ENCODE measurements around the gene CACNA1I. TPM values are rescaled to one million over a fixed set of nuclear protein-coding genes. Genes with fewer than 3 reads are reported as not detected.

CACNA1I gene
- total and polyA plus RNA-seq, 2 experiments from 2014 or later: 0.42 to 2.4 TPM

DNA sequence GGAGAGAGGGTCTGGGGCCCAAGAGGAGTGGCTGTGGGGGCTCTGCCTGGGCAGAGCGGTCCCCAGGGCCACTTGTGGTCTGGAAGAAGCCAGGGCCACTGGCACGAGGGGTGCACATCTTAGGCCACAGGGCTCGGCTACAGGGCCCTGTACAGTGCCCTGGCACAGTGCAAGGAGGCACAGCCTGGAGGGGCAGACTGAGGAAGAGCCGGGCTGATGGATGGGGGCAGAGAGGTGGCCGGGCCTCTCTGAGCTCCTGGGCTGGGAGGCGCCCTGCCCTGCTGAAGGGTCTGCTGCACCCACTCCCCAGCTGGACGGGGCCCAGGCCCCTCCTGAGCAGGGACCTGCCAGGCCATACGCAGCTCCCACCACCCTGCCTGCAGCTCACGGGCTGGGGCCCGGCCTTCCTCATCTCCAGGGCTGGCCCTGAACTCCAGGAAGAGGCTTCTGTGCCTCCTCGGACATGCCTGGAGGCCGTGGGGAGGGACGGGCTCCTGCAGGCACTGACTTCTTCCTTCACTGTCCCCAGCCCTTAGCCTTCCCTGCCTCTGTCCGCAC, 123.5 kb downstream of the CACNA1I start:
- no peak for DNase-seq (ENCODE audit: low spot score)
- H4K20me1 ChIP-seq (replicated peaks; ENCODE audit: insufficient read depth): no peaks in the 10 kb centered on the region

More for the DNA sequence above, 123.5 kb downstream of the CACNA1I start:
- Histone ChIP-seq H3K4me2 (no peak overlapping the region), H3K79me2 (replicated peaks; ENCODE audit: insufficient read depth) (no peaks in the 10 kb centered on the region), H2AFZ (peak overlapping the region; percentile 69; the same call in 1 of the 2 replicates), H3K27me3 (ENCODE audit: insufficient read depth) (no peaks in the 10 kb centered on the region), H3F3A (replicated peaks; ENCODE audit: low read depth) (no peaks in the 10 kb centered on the region), H3K27ac (ENCODE audit: low read depth) (no peak overlapping the region), H3K36me3 (ENCODE audit: insufficient read depth) (no peaks in the 10 kb centered on the region), H3K4me1 (ENCODE audit: insufficient read depth) (no peaks in the 10 kb centered on the region), H3K9me2 (ENCODE audit: insufficient read depth) (no peaks in the 10 kb centered on the region), H3K4me3 (no peak overlapping the region)
- Mint-ChIP-seq H3K27me3 (ENCODE audit: insufficient read depth, low read depth, poor library complexity) (peaks cover 9% of the 10 kb centered on the region), H3K36me3 (ENCODE audit: low read depth) (no peaks in the 10 kb centered on the region), H3K27ac (no peak overlapping the region), H3K9me3 (no peaks in the 10 kb centered on the region), H3K4me1 (peaks cover 10% of the 10 kb centered on the region; the same call in 1 of the 3 replicates), H3K4me3 (no peak overlapping the region)
- TF ChIP-seq JUNB (IDR thresholded peaks at IDR 0.05; ENCODE audit: unreplicated experiment) (no peak), NANOG (IDR thresholded peaks at IDR 0.05; ENCODE audit: borderline replicate concordance) (no peak), EZH2phosphoT487 (IDR thresholded peaks at IDR 0.05; ENCODE audit: unreplicated experiment) (no peak), STAT1 (IDR thresholded peaks at IDR 0.05; ENCODE audit: unreplicated experiment) (no peak), CREB1 (CRISPR knock-in tag; IDR thresholded peaks at IDR 0.05; ENCODE audit: low read depth) (no peak), ZNF331 (CRISPR knock-in tag; IDR thresholded peaks at IDR 0.05; ENCODE audit: low read depth) (no peak), POLR2AphosphoS5 (IDR thresholded peaks at IDR 0.05; ENCODE audit: low read depth) (no peak), EZH2 (IDR thresholded peaks at IDR 0.05; ENCODE audit: low read depth, unreplicated experiment) (no peak), ZNF114 (CRISPR knock-in tag; IDR thresholded peaks at IDR 0.05) (no peak)
- TF ChIP-seq, protein P1, sequence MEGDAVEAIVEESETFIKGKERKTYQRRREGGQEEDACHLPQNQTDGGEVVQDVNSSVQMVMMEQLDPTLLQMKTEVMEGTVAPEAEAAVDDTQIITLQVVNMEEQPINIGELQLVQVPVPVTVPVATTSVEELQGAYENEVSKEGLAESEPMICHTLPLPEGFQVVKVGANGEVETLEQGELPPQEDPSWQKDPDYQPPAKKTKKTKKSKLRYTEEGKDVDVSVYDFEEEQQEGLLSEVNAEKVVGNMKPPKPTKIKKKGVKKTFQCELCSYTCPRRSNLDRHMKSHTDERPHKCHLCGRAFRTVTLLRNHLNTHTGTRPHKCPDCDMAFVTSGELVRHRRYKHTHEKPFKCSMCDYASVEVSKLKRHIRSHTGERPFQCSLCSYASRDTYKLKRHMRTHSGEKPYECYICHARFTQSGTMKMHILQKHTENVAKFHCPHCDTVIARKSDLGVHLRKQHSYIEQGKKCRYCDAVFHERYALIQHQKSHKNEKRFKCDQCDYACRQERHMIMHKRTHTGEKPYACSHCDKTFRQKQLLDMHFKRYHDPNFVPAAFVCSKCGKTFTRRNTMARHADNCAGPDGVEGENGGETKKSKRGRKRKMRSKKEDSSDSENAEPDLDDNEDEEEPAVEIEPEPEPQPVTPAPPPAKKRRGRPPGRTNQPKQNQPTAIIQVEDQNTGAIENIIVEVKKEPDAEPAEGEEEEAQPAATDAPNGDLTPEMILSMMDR (conservative IDR thresholded peaks at IDR 0.05; ENCODE audit: low read depth in 2 of 2): no peak
- TF ChIP-seq, protein P2, sequence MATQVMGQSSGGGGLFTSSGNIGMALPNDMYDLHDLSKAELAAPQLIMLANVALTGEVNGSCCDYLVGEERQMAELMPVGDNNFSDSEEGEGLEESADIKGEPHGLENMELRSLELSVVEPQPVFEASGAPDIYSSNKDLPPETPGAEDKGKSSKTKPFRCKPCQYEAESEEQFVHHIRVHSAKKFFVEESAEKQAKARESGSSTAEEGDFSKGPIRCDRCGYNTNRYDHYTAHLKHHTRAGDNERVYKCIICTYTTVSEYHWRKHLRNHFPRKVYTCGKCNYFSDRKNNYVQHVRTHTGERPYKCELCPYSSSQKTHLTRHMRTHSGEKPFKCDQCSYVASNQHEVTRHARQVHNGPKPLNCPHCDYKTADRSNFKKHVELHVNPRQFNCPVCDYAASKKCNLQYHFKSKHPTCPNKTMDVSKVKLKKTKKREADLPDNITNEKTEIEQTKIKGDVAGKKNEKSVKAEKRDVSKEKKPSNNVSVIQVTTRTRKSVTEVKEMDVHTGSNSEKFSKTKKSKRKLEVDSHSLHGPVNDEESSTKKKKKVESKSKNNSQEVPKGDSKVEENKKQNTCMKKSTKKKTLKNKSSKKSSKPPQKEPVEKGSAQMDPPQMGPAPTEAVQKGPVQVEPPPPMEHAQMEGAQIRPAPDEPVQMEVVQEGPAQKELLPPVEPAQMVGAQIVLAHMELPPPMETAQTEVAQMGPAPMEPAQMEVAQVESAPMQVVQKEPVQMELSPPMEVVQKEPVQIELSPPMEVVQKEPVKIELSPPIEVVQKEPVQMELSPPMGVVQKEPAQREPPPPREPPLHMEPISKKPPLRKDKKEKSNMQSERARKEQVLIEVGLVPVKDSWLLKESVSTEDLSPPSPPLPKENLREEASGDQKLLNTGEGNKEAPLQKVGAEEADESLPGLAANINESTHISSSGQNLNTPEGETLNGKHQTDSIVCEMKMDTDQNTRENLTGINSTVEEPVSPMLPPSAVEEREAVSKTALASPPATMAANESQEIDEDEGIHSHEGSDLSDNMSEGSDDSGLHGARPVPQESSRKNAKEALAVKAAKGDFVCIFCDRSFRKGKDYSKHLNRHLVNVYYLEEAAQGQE (IDR thresholded peaks at IDR 0.05; ENCODE audit: unreplicated experiment): no peak
- TF ChIP-seq, protein P3, sequence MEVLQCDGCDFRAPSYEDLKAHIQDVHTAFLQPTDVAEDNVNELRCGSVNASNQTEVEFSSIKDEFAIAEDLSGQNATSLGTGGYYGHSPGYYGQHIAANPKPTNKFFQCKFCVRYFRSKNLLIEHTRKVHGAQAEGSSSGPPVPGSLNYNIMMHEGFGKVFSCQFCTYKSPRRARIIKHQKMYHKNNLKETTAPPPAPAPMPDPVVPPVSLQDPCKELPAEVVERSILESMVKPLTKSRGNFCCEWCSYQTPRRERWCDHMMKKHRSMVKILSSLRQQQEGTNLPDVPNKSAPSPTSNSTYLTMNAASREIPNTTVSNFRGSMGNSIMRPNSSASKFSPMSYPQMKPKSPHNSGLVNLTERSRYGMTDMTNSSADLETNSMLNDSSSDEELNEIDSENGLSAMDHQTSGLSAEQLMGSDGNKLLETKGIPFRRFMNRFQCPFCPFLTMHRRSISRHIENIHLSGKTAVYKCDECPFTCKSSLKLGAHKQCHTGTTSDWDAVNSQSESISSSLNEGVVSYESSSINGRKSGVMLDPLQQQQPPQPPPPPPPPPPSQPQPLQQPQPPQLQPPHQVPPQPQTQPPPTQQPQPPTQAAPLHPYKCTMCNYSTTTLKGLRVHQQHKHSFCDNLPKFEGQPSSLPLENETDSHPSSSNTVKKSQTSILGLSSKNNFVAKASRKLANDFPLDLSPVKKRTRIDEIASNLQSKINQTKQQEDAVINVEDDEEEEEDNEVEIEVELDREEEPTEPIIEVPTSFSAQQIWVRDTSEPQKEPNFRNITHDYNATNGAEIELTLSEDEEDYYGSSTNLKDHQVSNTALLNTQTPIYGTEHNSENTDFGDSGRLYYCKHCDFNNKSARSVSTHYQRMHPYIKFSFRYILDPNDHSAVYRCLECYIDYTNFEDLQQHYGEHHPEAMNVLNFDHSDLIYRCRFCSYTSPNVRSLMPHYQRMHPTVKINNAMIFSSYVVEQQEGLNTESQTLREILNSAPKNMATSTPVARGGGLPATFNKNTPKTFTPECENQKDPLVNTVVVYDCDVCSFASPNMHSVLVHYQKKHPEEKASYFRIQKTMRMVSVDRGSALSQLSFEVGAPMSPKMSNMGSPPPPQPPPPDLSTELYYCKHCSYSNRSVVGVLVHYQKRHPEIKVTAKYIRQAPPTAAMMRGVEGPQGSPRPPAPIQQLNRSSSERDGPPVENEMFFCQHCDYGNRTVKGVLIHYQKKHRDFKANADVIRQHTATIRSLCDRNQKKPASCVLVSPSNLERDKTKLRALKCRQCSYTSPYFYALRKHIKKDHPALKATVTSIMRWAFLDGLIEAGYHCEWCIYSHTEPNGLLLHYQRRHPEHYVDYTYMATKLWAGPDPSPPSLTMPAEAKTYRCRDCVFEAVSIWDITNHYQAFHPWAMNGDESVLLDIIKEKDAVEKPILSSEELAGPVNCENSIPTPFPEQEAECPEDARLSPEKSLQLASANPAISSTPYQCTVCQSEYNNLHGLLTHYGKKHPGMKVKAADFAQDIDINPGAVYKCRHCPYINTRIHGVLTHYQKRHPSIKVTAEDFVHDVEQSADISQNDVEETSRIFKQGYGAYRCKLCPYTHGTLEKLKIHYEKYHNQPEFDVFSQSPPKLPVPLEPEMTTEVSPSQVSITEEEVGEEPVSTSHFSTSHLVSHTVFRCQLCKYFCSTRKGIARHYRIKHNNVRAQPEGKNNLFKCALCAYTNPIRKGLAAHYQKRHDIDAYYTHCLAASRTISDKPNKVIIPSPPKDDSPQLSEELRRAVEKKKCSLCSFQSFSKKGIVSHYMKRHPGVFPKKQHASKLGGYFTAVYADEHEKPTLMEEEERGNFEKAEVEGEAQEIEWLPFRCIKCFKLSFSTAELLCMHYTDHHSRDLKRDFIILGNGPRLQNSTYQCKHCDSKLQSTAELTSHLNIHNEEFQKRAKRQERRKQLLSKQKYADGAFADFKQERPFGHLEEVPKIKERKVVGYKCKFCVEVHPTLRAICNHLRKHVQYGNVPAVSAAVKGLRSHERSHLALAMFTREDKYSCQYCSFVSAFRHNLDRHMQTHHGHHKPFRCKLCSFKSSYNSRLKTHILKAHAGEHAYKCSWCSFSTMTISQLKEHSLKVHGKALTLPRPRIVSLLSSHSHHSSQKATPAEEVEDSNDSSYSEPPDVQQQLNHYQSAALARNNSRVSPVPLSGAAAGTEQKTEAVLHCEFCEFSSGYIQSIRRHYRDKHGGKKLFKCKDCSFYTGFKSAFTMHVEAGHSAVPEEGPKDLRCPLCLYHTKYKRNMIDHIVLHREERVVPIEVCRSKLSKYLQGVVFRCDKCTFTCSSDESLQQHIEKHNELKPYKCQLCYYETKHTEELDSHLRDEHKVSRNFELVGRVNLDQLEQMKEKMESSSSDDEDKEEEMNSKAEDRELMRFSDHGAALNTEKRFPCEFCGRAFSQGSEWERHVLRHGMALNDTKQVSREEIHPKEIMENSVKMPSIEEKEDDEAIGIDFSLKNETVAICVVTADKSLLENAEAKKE (CRISPR knock-in tag; IDR thresholded peaks at IDR 0.05): no peak
- TF ChIP-seq, protein P4, sequence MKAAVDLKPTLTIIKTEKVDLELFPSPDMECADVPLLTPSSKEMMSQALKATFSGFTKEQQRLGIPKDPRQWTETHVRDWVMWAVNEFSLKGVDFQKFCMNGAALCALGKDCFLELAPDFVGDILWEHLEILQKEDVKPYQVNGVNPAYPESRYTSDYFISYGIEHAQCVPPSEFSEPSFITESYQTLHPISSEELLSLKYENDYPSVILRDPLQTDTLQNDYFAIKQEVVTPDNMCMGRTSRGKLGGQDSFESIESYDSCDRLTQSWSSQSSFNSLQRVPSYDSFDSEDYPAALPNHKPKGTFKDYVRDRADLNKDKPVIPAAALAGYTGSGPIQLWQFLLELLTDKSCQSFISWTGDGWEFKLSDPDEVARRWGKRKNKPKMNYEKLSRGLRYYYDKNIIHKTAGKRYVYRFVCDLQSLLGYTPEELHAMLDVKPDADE (IDR thresholded peaks at IDR 0.05): no peak
- no peak for ATAC-seq

Data from GM23338 (cell line).